ENCODE data around the gene SPDYE2. TPM values are rescaled to one million over a fixed set of nuclear protein-coding genes. Genes with fewer than 3 reads are reported as not detected.
"Not testable (repeated sequence)": the region's sequence is repeated elsewhere in the genome, so short reads cannot be mapped to it uniquely, and the experiment has no call there.

The SPDYE2 gene
- total RNA-seq, 1 donor from 2014 or later = 0.31 TPM

- DNase-seq (ENCODE audit: low spot score) = peak; percentile 42
- ATAC-seq; intact Hi-C loops (cut with DNase I): not testable (repeated sequence)
Measured at GRCh38 chr7:102531583-102531982, 19.4 kb upstream of the SPDYE2 start.

GRCh38 chr7:102532127-102532526, 18.9 kb upstream of the SPDYE2 start:
- DNase-seq (ENCODE audit: low spot score); intact Hi-C loops (cut with DNase I); ATAC-seq: not testable (repeated sequence)

GRCh38 chr7:102535062-102535615, 15.9 kb upstream of the SPDYE2 start:
- ATAC-seq; intact Hi-C loops (cut with DNase I); DNase-seq (ENCODE audit: low spot score): not testable (repeated sequence)

- intact Hi-C loops (cut with DNase I); ATAC-seq: not testable (repeated sequence)
- DNase-seq (ENCODE audit: low spot score) = peak; percentile 28
Measured at GRCh38 chr7:102540604-102541003, 10.4 kb upstream of the SPDYE2 start.

- intact Hi-C loops (cut with DNase I); ATAC-seq: not testable (repeated sequence)
- DNase-seq (ENCODE audit: low spot score) = peak; percentile 26
Measured at GRCh38 chr7:102542083-102542482, 8.9 kb upstream of the SPDYE2 start.

- ATAC-seq; intact Hi-C loops (cut with DNase I); DNase-seq (ENCODE audit: low spot score): not testable (repeated sequence)
Measured at GRCh38 chr7:102542771-102543170, 8.3 kb upstream of the SPDYE2 start.

GRCh38 chr7:102543596-102543995, 7.4 kb upstream of the SPDYE2 start, which contains the start of gene UPK3BL2:
Gene UPK3BL2 (minus strand): TSS chr7:102543696. CDS start chr7:102543636, 60 bp downstream.
- DNase-seq (ENCODE audit: low spot score); intact Hi-C loops (cut with DNase I); ATAC-seq: not testable (repeated sequence)

GRCh38 chr7:102544372-102544771, 6.7 kb upstream of the SPDYE2 start:
- intact Hi-C loops (cut with DNase I); DNase-seq (ENCODE audit: low spot score): not testable (repeated sequence)
- peak; percentile 3 for ATAC-seq

GRCh38 chr7:102545288-102545687, 5.7 kb upstream of the SPDYE2 start:
- peak; percentile 15 for DNase-seq (ENCODE audit: low spot score)
- intact Hi-C loops (cut with DNase I); ATAC-seq: not testable (repeated sequence)

- intact Hi-C loops (cut with DNase I); ATAC-seq: not testable (repeated sequence)
- DNase-seq (ENCODE audit: low spot score) = peak; percentile 23
Measured at GRCh38 chr7:102546353-102546752, 4.7 kb upstream of the SPDYE2 start.

GRCh38 chr7:102568620-102569019, 17.6 kb downstream of the SPDYE2 start:
- DNase-seq (ENCODE audit: low spot score); ATAC-seq; intact Hi-C loops (cut with DNase I): not testable (repeated sequence)

GRCh38 chr7:102572261-102573239, 21.5 kb downstream of the SPDYE2 start, which contains the start of gene POLR2J3:
Gene POLR2J3 (minus strand): TSS chr7:102572583. CDS start chr7:102572521, 62 bp downstream.
- ATAC-seq = peak; percentile 97
- peak; percentile 99 for DNase-seq (ENCODE audit: low spot score)
- intact Hi-C loops (cut with DNase I) = not testable (repeated sequence)

- intact Hi-C loops (cut with DNase I); ATAC-seq: not testable (repeated sequence)
Measured at GRCh38 chr7:102574607-102575006, 23.6 kb downstream of the SPDYE2 start.

GRCh38 chr7:102576363-102576762, 25.3 kb downstream of the SPDYE2 start:
- DNase-seq (ENCODE audit: low spot score); intact Hi-C loops (cut with DNase I); ATAC-seq: not testable (repeated sequence)

More at GRCh38 chr7:102574607-102575006, 23.6 kb downstream of the SPDYE2 start:
- not testable (repeated sequence) for DNase-seq (ENCODE audit: low spot score)

GRCh38 chr7:102577315-102578240, 26.6 kb downstream of the SPDYE2 start:
- DNase-seq (ENCODE audit: low spot score); intact Hi-C loops (cut with DNase I); ATAC-seq: not testable (repeated sequence)

- peak; percentile 56 for DNase-seq (ENCODE audit: low spot score)
- intact Hi-C loops (cut with DNase I) = not testable (repeated sequence)
- ATAC-seq = peak; percentile 20
Measured at GRCh38 chr7:102578486-102578885, 27.5 kb downstream of the SPDYE2 start.

- intact Hi-C loops (cut with DNase I); DNase-seq (ENCODE audit: low spot score): not testable (repeated sequence)
- peak; percentile 5 for ATAC-seq
Measured at GRCh38 chr7:102581722-102582121, 30.7 kb downstream of the SPDYE2 start.

- ATAC-seq; intact Hi-C loops (cut with DNase I); DNase-seq (ENCODE audit: low spot score): not testable (repeated sequence)
Measured at GRCh38 chr7:102583495-102583894, 32.5 kb downstream of the SPDYE2 start.

All from sciatic nerve (tissue), 2 donors.